GM18873 (cell line): ENCODE measurements around the gene ARL6.
A peak's percentile ranks its signal among the peaks of the same experiment; 100 is the strongest.

Experiments
- ATAC-seq: cut with Tn5 transposase; IDR thresholded peaks from one replicate; pipeline ENCODE4 v1.9.1; 2021; ENCODE audit warnings: mild to moderate bottlenecking, moderate library complexity, moderate number of reproducible peaks; ENCODE audit not compliant: unreplicated experiment, low FRiP score

ARL6 gene, protein sequence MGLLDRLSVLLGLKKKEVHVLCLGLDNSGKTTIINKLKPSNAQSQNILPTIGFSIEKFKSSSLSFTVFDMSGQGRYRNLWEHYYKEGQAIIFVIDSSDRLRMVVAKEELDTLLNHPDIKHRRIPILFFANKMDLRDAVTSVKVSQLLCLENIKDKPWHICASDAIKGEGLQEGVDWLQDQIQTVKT

DNA sequence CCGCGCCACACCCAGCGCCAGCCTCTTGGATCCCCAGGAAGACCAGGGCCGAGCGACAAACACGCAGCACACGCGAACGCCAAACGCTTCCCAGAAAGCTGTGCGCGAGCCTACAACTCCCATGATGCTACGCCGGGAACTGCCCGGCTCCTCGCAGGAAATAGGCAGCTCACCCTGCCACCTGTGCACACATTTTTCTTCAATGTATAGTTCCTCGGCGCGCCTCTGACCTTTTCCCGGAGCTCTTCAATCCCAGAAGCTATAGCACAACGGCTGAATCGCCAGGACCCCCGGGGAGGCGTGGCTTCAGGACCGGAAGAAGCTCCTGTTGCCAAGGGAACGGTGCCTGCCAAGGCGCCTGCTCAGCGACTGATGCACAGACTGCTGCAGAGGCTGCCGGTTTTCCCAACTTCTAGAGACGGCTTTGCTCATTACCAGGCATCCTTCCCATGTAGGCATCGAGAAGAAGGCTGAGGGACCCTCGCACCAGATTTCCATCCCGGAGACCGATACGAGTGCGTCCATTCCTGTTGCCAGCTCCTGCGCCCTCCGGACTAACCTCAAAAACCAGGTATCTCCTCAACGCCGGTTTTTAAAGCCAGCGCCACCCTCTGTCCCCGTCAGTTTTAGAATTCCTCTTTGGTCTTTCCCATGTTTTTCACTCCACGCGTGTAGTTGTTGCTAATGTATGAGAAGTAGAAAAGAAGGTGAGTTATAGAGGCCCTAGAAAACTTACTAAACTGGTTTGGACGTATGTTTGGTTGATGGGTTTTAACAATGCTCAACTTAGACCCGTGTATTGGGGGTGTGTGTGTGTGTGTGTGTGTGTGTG lies at the start of gene ARL6:
Gene ARL6, plus strand, starts transcription at position 352 of the 832 bp plus-strand sequence. CDS start 3,350 bp downstream, outside the sequence.
- ATAC-seq = peak; percentile 96

DNA sequence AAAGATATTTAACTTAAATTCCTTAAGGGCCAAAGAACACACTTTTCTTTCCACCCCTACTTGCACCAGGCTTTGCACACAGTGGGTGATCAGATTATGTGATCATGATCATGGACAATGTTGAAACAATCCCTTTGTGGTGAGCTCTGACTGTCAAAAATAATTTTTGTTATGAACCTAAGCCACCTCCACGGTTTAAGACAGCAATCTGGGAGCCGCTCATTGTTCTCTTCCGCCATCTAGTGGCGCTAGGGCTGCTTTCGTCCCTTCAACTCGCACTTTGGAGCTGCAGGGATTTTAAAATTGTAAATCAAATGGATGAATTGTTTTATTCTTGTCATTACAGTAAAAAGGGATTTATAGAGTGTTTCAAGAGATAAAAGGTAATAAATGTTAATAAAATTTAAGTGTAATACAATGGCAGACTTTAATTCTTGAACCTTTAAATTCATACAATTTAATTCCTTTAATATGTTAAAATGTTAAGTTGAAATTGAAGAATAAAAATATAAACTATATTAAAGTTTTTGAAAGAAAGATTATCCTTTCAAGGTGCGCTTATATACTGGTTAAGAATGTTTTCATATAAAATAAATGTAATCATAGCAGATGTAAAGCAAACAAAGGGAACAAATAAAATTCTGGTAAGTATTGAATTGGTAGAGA lies 45.3 kb upstream of the ARL6 start:
- peak; percentile 79 for ATAC-seq

DNA sequence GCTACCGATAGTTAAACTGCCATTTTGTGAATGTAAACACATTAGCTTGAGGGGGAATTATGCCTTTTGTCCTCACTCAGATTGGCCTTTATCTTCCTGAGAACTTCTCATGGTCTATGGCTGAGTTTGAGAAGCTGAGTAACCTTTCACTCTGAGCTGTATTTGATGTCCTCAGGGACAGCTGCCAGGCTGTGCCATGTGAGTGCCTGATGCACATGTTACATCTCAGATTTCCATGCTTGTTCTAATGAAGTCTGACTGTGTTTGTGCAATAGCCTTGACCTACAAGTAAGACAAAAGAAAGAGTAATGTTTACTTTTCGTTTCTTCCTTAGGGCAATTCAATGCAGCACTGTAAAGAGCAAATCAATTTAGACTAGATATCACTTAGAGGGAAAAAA lies 44.1 kb upstream of the ARL6 start:
- no peak for ATAC-seq

DNA sequence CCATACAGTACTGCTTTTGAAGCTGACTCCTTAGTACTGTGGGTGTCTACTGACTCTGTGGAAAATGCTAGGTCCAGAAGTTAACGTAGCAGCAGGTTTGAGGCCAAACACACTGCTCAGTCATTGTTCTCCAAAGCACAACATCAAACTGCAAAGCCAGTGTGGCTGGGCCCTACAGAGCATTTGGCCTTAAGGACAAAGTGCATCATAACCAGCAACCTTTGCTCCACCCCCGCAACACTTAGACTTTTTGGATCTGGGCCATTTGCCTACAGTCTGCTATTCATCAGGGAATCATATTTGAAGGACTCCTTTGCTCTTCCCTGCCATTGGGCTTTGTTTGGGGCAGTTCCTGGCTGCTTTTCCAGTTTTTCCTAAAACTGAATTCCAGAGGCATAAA lies 43.1 kb upstream of the ARL6 start:
- no peak for ATAC-seq

DNA sequence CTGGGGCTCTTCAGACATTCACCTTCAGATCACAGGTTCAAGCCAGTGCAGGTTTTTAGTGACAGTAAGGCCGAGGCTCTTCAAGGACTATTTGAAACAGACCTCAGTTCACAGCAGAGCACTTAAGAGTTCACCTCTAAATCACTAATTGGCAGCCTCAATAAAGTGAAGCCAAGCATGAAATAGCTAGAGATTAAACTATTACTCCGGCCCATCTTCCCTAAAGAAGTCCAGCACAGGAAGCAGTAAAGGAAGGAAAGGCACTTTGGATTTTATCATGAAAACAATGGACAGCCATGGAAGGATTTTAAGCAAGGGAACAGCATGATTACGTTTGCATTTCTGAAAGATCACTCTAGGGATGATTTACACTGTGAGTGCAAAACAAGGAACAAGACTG lies 27.6 kb upstream of the ARL6 start:
- no peak for ATAC-seq

DNA sequence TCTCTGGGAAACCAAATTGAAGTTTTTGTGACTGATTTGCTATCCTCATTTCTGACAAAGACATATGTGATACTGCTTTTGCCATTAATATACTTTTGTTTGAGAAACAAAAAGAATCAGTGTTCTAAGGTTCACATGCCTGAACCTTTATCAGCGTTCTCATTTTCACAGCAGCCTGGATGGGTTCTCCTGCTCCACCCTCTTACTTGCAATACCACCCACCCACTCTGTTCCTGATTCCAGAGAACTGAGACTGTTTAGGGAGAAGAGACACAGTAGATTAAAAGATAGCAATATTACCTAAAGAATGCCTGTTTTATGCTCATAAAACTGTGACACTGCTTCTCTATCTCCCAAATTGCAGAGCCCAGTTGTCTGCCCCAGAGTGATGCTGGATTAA lies 25.8 kb upstream of the ARL6 start:
- ATAC-seq = no peak

DNA sequence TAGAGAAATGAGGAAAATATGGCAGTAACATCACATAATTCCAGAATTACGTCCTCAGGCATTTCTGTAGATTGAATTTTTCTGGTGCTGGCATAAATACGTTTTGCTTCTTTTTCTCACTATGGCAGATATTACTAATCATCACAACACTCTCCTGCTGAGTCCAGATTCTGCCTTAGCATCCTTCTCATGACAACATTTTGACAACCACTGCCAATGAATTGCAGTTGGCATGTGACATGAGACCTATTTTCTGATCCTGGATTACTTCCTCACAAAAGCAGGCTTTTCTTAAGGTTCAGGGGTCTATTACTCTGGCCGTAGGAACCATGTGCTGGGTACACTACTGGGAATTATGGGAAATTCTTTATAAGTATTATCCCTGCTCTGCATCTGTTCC lies 22.5 kb upstream of the ARL6 start:
- no peak for ATAC-seq

DNA sequence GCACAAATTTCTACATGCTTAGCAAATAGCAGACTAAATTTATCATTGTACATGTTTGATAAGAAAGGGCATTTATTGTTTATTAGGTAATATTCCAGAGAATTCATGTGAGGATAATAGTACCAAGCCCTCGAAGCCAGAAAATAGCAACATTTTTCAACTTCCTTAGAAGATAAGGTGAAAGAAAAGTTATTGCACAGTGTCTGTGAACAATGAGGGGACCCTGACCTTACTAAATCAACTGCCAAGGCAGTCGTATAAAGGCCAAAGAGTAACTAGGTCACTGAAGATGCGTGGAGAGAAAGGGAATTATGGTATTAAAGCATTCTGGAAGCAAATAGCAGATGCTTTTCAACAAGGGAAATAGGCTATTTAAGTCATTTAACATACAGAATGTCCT lies 20.3 kb upstream of the ARL6 start:
- ATAC-seq = no peak

DNA sequence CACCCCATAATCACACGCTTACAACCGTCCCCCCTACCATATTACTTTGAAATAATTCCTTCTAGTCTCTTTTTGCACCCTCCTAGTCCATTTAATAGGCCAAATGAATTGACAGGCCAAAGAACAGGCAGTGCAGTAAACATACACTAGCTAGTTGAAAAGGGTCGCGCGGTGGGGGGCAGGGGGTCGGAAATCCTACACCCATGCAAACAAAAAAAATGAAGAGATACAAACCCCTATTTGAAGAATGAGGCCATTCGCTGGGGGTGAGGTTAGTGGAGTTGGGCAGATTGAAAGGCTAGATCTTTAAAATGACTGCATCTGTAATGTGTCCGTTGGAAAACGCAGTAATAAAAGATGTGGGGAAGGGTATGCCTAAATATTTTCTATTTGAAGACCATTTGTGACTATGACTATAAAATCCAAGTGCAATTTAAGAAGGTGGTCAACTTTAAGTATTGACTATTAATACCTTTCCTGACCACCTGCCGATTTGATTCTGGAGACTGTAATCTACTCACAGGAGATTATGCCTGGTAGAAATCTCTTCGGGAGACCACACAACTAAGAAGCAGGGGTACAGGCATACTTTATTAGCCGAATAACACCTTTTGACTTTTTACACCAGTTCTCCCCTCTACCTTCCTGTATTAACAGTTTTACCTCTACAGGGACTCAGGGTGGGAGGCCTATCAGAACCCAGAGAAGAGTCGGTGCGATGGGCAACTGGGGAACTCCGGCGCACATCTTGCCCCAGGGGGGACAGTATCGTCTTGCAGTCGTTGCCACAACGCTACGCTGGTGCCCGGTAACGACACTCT lies 762 bp upstream of the ARL6 start:
- no peak for ATAC-seq

DNA sequence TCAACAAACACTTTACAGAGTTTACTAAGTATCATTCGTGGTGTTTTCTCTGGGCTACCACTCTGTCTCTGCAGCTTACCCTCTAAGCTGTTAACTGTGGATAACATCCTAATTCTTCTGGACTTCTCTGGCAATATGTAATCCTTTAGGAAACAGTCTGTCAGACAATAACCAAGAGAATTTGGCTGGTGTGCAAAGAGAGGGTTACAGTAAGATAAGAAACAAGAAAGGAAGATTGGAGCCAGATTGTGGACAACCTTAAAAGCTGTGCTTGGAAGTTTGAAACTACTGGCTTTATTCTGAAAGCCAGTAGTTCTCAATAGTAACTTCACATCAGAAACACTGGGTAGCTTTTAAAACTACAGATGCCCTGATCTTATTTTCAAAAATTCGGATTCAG lies 778 bp downstream of the ARL6 start:
- ATAC-seq = no peak

DNA sequence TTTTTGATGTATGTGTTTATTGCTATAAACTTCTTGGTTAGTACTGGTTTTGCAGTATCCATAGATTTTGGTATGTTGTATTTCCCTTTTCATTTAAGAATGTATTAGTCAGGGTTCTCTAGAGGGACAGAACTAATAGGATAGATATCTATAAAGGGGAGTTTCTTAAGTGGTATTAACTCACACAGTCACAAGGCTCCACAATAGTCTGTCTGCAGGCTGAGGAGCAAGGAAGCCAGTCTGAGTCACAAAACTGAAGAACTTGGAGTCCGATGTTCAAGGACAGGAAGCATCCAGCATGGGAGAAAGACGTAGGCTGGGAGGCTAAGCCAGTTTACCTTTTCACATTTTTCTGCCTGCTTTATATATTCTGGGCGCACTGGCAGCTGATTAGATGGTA lies 8.4 kb downstream of the ARL6 start:
- ATAC-seq = no peak

DNA sequence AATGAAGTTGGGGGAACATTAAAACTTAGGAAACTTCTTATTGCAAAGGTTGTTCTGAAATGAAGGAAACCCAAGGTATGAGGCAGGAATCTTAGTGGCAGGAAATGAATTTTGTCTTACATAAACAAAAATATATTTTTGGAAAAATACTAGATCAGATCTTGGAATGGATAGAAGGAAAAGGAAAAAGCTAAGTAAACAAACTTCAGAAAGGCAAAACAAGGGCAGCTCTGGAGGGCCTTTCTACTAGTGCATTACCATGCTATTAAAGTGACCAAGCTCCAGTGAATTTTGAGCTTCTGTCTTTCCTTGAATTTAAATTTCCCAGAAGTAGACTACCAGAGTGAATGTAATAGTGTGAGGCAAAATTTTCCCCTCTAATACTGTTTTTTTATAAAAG lies 13.6 kb downstream of the ARL6 start:
- ATAC-seq = no peak

DNA sequence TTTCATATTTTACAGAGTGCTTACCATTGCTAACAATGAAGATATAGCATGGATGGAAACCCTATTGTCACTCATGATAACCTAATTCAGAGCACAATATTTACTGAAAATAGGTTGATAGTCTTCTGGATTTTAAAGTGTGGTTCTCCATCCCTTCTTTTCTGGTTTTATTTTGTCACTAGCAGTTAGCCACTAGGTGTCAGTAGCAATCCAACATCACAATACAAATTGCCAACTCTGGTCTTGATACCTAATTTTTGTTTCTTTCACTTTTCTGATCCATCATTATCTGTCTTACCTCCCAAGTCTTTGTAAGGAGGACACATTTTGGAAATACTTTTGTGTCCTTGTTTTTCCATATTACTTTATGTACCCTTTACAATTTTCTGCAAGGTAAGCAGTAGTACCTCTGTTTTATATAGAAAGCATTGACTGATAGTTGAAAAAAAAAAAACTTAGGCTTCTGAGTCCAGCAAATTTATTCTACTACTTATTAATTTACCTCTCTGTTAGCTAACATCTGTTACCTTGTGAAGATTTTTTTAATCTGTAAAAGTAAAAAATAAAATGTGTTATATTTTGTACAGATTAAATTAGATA lies 29.0 kb downstream of the ARL6 start:
- ATAC-seq = peak; percentile 59

DNA sequence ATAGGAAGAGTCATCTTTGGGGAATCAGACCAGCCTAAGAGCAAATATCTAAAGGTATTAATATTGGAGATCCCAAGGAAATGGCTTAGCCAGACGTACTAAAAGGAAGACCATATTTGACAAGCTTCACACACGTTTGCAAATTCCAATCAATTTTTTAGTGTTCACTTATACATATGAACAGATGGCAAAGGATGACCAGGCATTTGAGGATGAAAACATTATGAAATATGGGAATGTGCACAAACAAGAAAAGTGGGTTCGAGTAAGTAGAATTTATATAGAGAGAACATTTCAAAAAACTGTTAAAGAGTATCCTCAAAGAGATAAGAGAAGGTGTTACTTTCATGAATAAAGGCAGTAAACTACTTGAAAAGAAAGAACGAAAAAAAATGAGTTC lies 31.4 kb downstream of the ARL6 start:
- ATAC-seq = no peak

DNA sequence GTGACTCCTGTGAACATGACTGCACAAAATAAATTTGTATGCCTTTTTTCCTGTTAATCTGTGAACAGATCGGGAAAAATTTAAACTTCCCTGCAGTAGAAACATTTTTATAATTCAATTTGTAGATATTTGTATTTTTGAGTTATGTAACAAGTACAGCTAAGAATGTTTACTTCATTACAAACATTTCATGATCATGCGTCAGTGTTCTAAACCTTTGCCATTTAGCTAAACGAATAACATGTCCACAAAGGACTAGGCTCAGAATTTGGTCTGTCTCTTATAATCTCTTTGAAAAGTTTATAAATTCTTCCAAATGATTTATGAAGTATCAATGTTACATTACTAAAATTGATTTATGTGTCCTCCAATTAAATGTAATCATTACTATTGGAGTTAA lies 39.9 kb downstream of the ARL6 start:
- ATAC-seq = no peak

DNA sequence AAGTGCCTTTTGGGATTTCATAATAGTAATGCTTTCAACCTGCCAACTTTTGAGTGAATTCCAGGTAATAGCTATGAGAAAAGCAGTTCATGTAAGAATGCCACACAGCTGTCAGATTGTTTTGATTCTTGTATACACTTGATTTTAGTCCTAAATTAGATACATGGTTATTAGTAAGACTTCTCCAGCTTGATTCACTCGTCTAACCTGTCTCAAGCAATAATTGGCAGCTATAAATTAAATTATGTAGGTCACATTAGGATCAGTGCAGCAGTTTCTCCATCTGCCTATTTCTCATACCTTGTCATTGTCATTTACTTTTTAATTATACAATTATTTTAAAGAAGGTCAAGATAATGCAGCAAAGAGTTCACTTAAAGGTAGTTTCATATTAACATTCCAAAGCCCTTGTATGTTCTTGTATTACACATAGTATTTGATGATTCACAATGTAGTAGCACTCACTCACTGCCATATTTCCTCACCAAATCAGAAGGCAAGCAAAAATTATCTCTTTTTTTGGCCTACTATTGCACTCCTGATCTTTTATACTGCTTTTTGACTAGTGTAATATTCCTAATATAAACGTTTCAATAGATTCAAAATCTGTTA lies 46.3 kb downstream of the ARL6 start:
- no peak for ATAC-seq

DNA sequence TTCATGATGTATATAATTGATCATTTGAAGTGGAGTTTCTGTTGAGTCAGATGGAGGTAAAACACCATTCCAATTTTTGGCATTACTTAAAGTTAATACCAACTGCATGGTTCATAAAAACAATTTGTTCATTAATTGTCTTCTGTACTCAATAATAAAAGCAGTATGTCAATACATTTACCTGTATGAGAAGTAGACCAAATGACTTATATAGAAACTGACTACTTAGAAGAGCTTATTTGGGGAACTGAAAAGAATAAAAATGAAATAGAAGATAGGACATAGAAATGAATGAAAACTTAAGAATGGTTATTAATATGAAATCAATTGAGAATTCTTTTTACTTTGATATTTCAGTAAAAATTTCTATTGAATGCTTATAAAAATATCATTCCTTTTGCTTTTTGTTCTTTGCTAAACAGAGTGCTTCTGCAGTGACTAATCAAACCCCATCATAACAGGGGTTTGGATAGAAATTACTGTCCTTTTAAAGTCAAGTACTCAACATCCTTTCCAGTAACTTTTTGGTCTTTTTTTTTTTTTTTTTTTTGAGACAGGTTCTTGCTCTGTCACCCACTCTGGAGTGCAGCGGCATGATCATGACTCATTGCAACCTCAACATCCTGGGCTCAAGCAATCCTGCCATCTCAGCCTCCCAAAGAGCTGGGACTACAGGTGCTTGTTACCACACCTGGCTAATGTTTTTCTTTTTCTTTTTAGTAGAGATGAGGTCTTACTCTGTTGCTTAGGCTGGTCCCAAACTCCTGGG lies 50.8 kb downstream of the ARL6 start:
- ATAC-seq = no peak

DNA sequence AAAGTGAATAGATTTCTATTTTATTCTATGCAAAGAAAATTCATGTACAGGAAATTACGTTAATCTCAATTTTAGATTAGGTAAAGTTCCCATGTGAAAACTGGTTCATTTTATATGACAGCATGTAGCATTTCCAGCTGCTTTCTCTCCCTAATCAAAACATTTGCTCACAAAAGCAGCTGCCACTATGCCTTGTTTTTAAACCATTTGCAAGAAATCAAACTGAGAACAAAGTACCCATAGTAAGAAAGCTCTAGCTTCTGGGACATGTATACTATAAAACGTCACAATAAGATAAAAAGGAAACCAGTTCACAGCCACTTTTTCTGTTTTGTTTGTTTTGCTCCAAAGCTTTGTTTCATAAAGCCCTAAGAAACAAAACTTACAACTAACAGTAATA lies 52.3 kb downstream of the ARL6 start:
- ATAC-seq = no peak

DNA sequence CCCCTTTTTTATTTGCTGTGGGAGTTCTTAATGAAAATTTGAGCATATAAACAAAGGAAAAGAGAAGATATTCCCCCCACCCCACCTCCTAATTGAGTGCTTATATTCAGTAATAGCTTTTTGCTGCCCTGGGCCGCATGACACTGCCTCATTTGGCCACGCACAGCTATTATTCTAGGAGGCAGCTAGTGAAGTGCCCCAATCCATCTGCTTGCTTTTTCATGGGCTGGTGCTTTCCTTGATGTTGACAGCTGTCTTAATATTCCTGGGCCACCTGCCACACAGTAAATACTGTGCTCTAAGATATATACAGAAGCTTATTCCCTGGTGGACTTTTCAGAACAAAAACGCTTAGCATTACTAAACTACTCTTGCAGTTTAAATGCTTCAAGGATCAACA lies 53.4 kb downstream of the ARL6 start:
- ATAC-seq = no peak
